Body of pancreas (tissue), 4 donors: ENCODE results near the gene CLECL1. TPM values are rescaled to one million over a fixed set of nuclear protein-coding genes. Genes with fewer than 3 reads are reported as not detected.

Experiments used
- ATAC-seq: fragments of 150-250 bp; one replicate; pipeline ENCODE4 v1.9.1; 2016
- DNase-seq, 4 donors: peaks; one replicate each; pipeline ENCODE4 v3.0.0-alpha.2; 2019
- H3K27ac ChIP-seq, 4 donors: fragments of 200-600 bp; sonication (generic); 1 replicate in 3 of 4; 2 replicates in 1 of 4; pipeline versions ENCODE4 v1.5.1 to v1.6.1; 2016 to 2019; ENCODE audit warnings: mild to moderate bottlenecking in 1 of 4, mixed read lengths in 1 of 4, moderate library complexity in 1 of 4
- H3K27me3 ChIP-seq, 2 donors: fragments of 200-600 bp; sonication (generic); one replicate each; pipeline ENCODE4 v1.6.0; 2016; ENCODE audit warnings: mild to moderate bottlenecking in 1 of 2
- H3K36me3 ChIP-seq, 2 donors: fragments of 200-600 bp; sonication (generic); replicated peaks in 1 of 2; 2 replicates each; pipeline ENCODE4 v1.5.1; 2016; ENCODE audit warnings: low read depth in 2 of 2; ENCODE audit not compliant: insufficient read depth in 1 of 2
- H3K4me1 ChIP-seq: fragments of 200-600 bp; sonication (generic); one replicate; pipeline ENCODE4 v1.6.0; 2016
- H3K4me3 ChIP-seq, 2 donors: fragments of 200-600 bp; sonication (generic); 1 replicate in 1 of 2; 2 replicates in 1 of 2; pipeline ENCODE4 v1.5.1; 2016 to 2019
- H3K9me3 ChIP-seq, 3 donors: fragments of 200-600 bp; sonication (generic); 1 replicate in 2 of 3; 2 replicates in 1 of 3; pipeline ENCODE4 v1.5.1; 2016
- CTCF ChIP-seq, 7 experiments: fragments of 450-650 bp in 4 of 7; fragments of 200-600 bp in 3 of 7; sonication (generic) in 3 of 7; IDR thresholded peaks; one replicate each; pipeline ENCODE4 v1.5.1; 2016 to 2019; ENCODE audit warnings: antibody characterized with exemption in 7 of 7
- POLR2A ChIP-seq, 3 donors: fragments of 450-650 bp; IDR thresholded peaks; one replicate each; pipeline ENCODE4 v1.6.1; 2016; ENCODE audit warnings: antibody characterized with exemption in 3 of 3, mild to moderate bottlenecking in 2 of 3
- whole genome bisulfite sequencing, 2 donors: methylation state at CpG; one replicate each; pipeline ENCODE4 v1.1.5; 2017; 5-methylcytosine and 5-hydroxymethylcytosine counted together
- intact Hi-C: fragments of 100-400 bp; cut with DNase I; formaldehyde crosslinking; loops from one replicate; pipeline ENCODE4 v1.15.1; 2023
- total RNA-seq, 2 donors: library from RNA; depleted of rRNA; stranded (reverse); fragments of >200 nt; gene quantifications; one replicate each; pipeline ENCODE4 v1.1.0, GENCODE V29; 2016

CLECL1 gene
- total RNA-seq, 2 donors from 2014 or later = not detected

GRCh38 chr12:9727813-9728212 is 5.1 kb downstream of the CLECL1 start:
- Histone ChIP-seq H3K27ac (peak overlapping the region in 1 of 4 donors; percentile 59), H3K9me3 (no peaks in the 10 kb centered on the region), H3K4me1 (no peaks in the 10 kb centered on the region), H3K36me3 (no peaks in the 10 kb centered on the region), H3K27me3 (no peaks in the 10 kb centered on the region), H3K4me3 (no peak overlapping the region)
- no peak for DNase-seq
- intact Hi-C loops = no loop called here
- 30 to 32% methylated on average over 1 of the region's 1 CpG for WGBS, 2 donors
- no peak for ATAC-seq
- TF ChIP-seq POLR2A (IDR thresholded peaks at IDR 0.05) (no peak), CTCF (IDR thresholded peaks at IDR 0.05) (no peak)

- intact Hi-C loops = no loop called here
- H3K4me1 ChIP-seq = peaks cover 7% of the 10 kb centered on the region
- H3K4me3 ChIP-seq = no peak overlapping the region
- no peak overlapping the region for H3K27ac ChIP-seq
- H3K27me3 ChIP-seq = no peaks in the 10 kb centered on the region
- 78 to 84% methylated on average over 2 of the region's 2 CpGs for WGBS, 2 donors
- no peak for DNase-seq
- no peaks in the 10 kb centered on the region for H3K9me3 ChIP-seq
- no peak for TF ChIP-seq CTCF (IDR thresholded peaks at IDR 0.05)
- TF ChIP-seq POLR2A (IDR thresholded peaks at IDR 0.05) = no peak
- no peaks in the 10 kb centered on the region for H3K36me3 ChIP-seq
- ATAC-seq = no peak
These were observed 7.6 kb downstream of the CLECL1 start for GRCh38 chr12:9725213-9725870.

- intact Hi-C loops = no loop called here
- ATAC-seq (no peak), DNase-seq (no peak)
- Histone ChIP-seq H3K27me3 (no peaks in the 10 kb centered on the region), H3K27ac (no peak overlapping the region), H3K4me1 (peaks cover 7% of the 10 kb centered on the region), H3K9me3 (no peaks in the 10 kb centered on the region), H3K36me3 (no peaks in the 10 kb centered on the region), H3K4me3 (no peak overlapping the region)
- 86 to 88% methylated on average over 1 of the region's 1 CpG for WGBS, 2 donors
- TF ChIP-seq POLR2A (IDR thresholded peaks at IDR 0.05) (no peak), CTCF (IDR thresholded peaks at IDR 0.05) (no peak)
These were observed 8.9 kb downstream of the CLECL1 start for GRCh38 chr12:9724023-9724422.

GRCh38 chr12:9721394-9722092 is 11.4 kb downstream of the CLECL1 start:
- TF ChIP-seq CTCF (IDR thresholded peaks at IDR 0.05) (no peak), POLR2A (IDR thresholded peaks at IDR 0.05) (no peak)

More at GRCh38 chr12:9721394-9722092, 11.4 kb downstream of the CLECL1 start:
- Histone ChIP-seq H3K4me3 (no peak overlapping the region), H3K27ac (peak overlapping the region in 1 of 4 donors; percentile 37), H3K27me3 (no peaks in the 10 kb centered on the region), H3K4me1 (peaks cover 7% of the 10 kb centered on the region), H3K36me3 (no peaks in the 10 kb centered on the region), H3K9me3 (no peaks in the 10 kb centered on the region)
- intact Hi-C loops = no loop called here
- ATAC-seq (peak; percentile 15), DNase-seq (no peak)
- WGBS, 2 donors = 51% methylated on average over 5 of the region's 5 CpGs
